Karpas-422 (cell line): Measurements from ENCODE around the gene PREX1. TPM values are rescaled to one million over a fixed set of nuclear protein-coding genes. Genes with fewer than 3 reads are reported as not detected.

ENCODE experiments used
- DNase-seq: peaks from one replicate; pipeline ENCODE4 v3.0.0-alpha.2; 2015
- H2AFZ ChIP-seq: fragments of 200-600 bp; sonication (generic); 2 replicates; pipeline ENCODE4 v1.6.1; 2014; ENCODE audit warnings: antibody characterized with exemption, low read length, mixed read lengths
- H3K27ac ChIP-seq: fragments of 200-600 bp; sonication (generic); 2 replicates; pipeline ENCODE4 v1.5.1; 2014; ENCODE audit warnings: mild to moderate bottlenecking, low read length, moderate library complexity
- H3K27me3 ChIP-seq: fragments of 200-600 bp; sonication (generic); 2 replicates; pipeline ENCODE4 v1.6.1; 2014; ENCODE audit warnings: low read length, mixed read lengths
- H3K36me3 ChIP-seq: fragments of 200-600 bp; sonication (generic); 2 replicates; pipeline ENCODE4 v1.6.1; 2014; ENCODE audit warnings: low read length, mixed read lengths; ENCODE audit not compliant: insufficient read depth
- H3K4me1 ChIP-seq: fragments of 200-600 bp; sonication (generic); 2 replicates; pipeline ENCODE4 v1.6.1; 2014; ENCODE audit warnings: mild to moderate bottlenecking, low read length, mixed read lengths
- H3K4me2 ChIP-seq: fragments of 200-600 bp; sonication (generic); 2 replicates; pipeline ENCODE4 v1.6.1; 2014; ENCODE audit warnings: low read length, low read depth, mild to moderate bottlenecking; ENCODE audit not compliant: poor library complexity, severe bottlenecking
- H3K4me3 ChIP-seq: fragments of 200-600 bp; sonication (generic); 2 replicates; pipeline ENCODE4 v1.5.1; 2014; ENCODE audit warnings: mild to moderate bottlenecking, antibody characterized with exemption, low read length, mixed read lengths
- H3K79me2 ChIP-seq: fragments of 200-600 bp; sonication (generic); 2 replicates; pipeline ENCODE4 v1.6.1; 2014; ENCODE audit warnings: mild to moderate bottlenecking, low read length, mixed read lengths
- H3K9ac ChIP-seq: fragments of 200-600 bp; sonication (generic); 2 replicates; pipeline ENCODE4 v1.6.0; 2014; ENCODE audit warnings: low read length
- H3K9me2 ChIP-seq: fragments of 200-600 bp; sonication (generic), shearing (Covaris generic); replicated peaks from 2 replicates; pipeline ENCODE4 v1.6.0; 2014; ENCODE audit warnings: mild to moderate bottlenecking, low read length, moderate library complexity; ENCODE audit not compliant: insufficient read depth
- H3K9me3 ChIP-seq: fragments of 300-700, 200-600 bp; sonication (generic); 2 replicates; pipeline ENCODE4 v1.6.1; 2014; ENCODE audit warnings: low read length, mixed read lengths
- H4K20me1 ChIP-seq: fragments of 200-600 bp; sonication (generic); 2 replicates; pipeline ENCODE4 v1.6.1; 2014; ENCODE audit warnings: mild to moderate bottlenecking, antibody characterized with exemption, low read length, low read depth; ENCODE audit not compliant: insufficient read depth
- total RNA-seq: library from RNA; depleted of rRNA; stranded (reverse); fragments of >200 nt; shearing (Covaris generic); gene quantifications from 2 replicates; pipeline ENCODE4 v1.2.3, GENCODE V29; 2014; ENCODE audit warnings: low replicate concordance

PREX1 gene
- total RNA-seq, 1 experiment from 2014 or later: not detected

- no peak overlapping the region for H3K4me3 ChIP-seq
- H3K4me2 ChIP-seq: no peak overlapping the region
- no peaks in the 10 kb centered on the region for H3K27me3 ChIP-seq
- H4K20me1 ChIP-seq: no peaks in the 10 kb centered on the region
- no peaks in the 10 kb centered on the region for H3K36me3 ChIP-seq
- no peaks in the 10 kb centered on the region for H3K4me1 ChIP-seq
- no peaks in the 10 kb centered on the region for H3K9me2 ChIP-seq
- no peak overlapping the region for H3K27ac ChIP-seq
- no peaks in the 10 kb centered on the region; the same call in 1 of the 2 replicates for H3K9me3 ChIP-seq
- H3K9ac ChIP-seq: no peak overlapping the region
- DNase-seq: no peak
- no peak overlapping the region for H2AFZ ChIP-seq
- no peaks in the 10 kb centered on the region for H3K79me2 ChIP-seq
Observed at GRCh38 chr20:48729538-48729937, 98.3 kb downstream of the PREX1 start.

GRCh38 chr20:48728042-48728825 lies 99.6 kb downstream of the PREX1 start:
- H3K27me3 ChIP-seq: no peaks in the 10 kb centered on the region
- no peak overlapping the region for H3K27ac ChIP-seq
- H2AFZ ChIP-seq: no peak overlapping the region
- DNase-seq: no peak
- no peak overlapping the region for H3K9ac ChIP-seq
- no peaks in the 10 kb centered on the region for H3K36me3 ChIP-seq
- H3K4me3 ChIP-seq: no peak overlapping the region
- no peaks in the 10 kb centered on the region for H3K79me2 ChIP-seq
- H3K4me2 ChIP-seq: no peak overlapping the region
- no peaks in the 10 kb centered on the region for H3K9me2 ChIP-seq
- H3K4me1 ChIP-seq: no peaks in the 10 kb centered on the region
- H3K9me3 ChIP-seq: no peaks in the 10 kb centered on the region; the same call in 1 of the 2 replicates
- H4K20me1 ChIP-seq: no peaks in the 10 kb centered on the region

GRCh38 chr20:48727226-48727625 lies 100.6 kb downstream of the PREX1 start:
- no peaks in the 10 kb centered on the region for H3K9me2 ChIP-seq
- H3K9me3 ChIP-seq: no peaks in the 10 kb centered on the region; the same call in 1 of the 2 replicates
- H4K20me1 ChIP-seq: no peaks in the 10 kb centered on the region
- no peak overlapping the region for H3K27ac ChIP-seq
- no peak overlapping the region for H3K4me2 ChIP-seq
- H3K27me3 ChIP-seq: no peaks in the 10 kb centered on the region
- no peaks in the 10 kb centered on the region for H3K36me3 ChIP-seq
- no peak for DNase-seq
- no peak overlapping the region for H3K4me3 ChIP-seq
- H3K79me2 ChIP-seq: no peaks in the 10 kb centered on the region
- H3K9ac ChIP-seq: no peak overlapping the region
- H2AFZ ChIP-seq: no peak overlapping the region
- H3K4me1 ChIP-seq: no peaks in the 10 kb centered on the region

- no peaks in the 10 kb centered on the region for H4K20me1 ChIP-seq
- H3K27ac ChIP-seq: no peak overlapping the region
- DNase-seq: peak; percentile 75
- H3K9ac ChIP-seq: no peak overlapping the region
- no peak overlapping the region for H2AFZ ChIP-seq
- no peak overlapping the region for H3K4me2 ChIP-seq
- H3K4me3 ChIP-seq: no peak overlapping the region
- no peaks in the 10 kb centered on the region for H3K36me3 ChIP-seq
- H3K9me3 ChIP-seq: no peaks in the 10 kb centered on the region; the same call in 1 of the 2 replicates
- H3K27me3 ChIP-seq: no peaks in the 10 kb centered on the region
- H3K9me2 ChIP-seq: no peaks in the 10 kb centered on the region
- H3K79me2 ChIP-seq: no peaks in the 10 kb centered on the region
- H3K4me1 ChIP-seq: no peaks in the 10 kb centered on the region
Observed at GRCh38 chr20:48725555-48725991, 102.2 kb downstream of the PREX1 start.

GRCh38 chr20:48724891-48725554 lies 102.8 kb downstream of the PREX1 start:
- Histone ChIP-seq H3K36me3 (no peaks in the 10 kb centered on the region), H3K27ac (no peak overlapping the region), H3K4me3 (no peak overlapping the region), H4K20me1 (no peaks in the 10 kb centered on the region), H3K4me1 (no peaks in the 10 kb centered on the region), H2AFZ (no peak overlapping the region), H3K79me2 (no peaks in the 10 kb centered on the region), H3K9ac (no peak overlapping the region), H3K4me2 (no peak overlapping the region), H3K27me3 (no peaks in the 10 kb centered on the region), H3K9me3 (no peaks in the 10 kb centered on the region; the same call in 1 of the 2 replicates), H3K9me2 (no peaks in the 10 kb centered on the region)
- DNase-seq: no peak

GRCh38 chr20:48724382-48724781 lies 103.4 kb downstream of the PREX1 start:
- no peak overlapping the region for H3K4me2 ChIP-seq
- no peak overlapping the region for H3K9ac ChIP-seq
- no peaks in the 10 kb centered on the region for H3K4me1 ChIP-seq
- H2AFZ ChIP-seq: no peak overlapping the region
- DNase-seq: no peak
- no peaks in the 10 kb centered on the region for H3K79me2 ChIP-seq
- no peaks in the 10 kb centered on the region for H3K27me3 ChIP-seq
- H3K27ac ChIP-seq: no peak overlapping the region
- no peaks in the 10 kb centered on the region for H3K36me3 ChIP-seq
- H3K9me3 ChIP-seq: no peaks in the 10 kb centered on the region; the same call in 1 of the 2 replicates
- no peaks in the 10 kb centered on the region for H4K20me1 ChIP-seq
- no peaks in the 10 kb centered on the region for H3K9me2 ChIP-seq
- no peak overlapping the region for H3K4me3 ChIP-seq

GRCh38 chr20:48723308-48724264 lies 104.2 kb downstream of the PREX1 start:
- no peak overlapping the region for H3K9ac ChIP-seq
- H3K79me2 ChIP-seq: no peaks in the 10 kb centered on the region
- H3K4me2 ChIP-seq: no peak overlapping the region
- H3K36me3 ChIP-seq: no peaks in the 10 kb centered on the region
- DNase-seq: no peak
- no peaks in the 10 kb centered on the region for H4K20me1 ChIP-seq
- no peak overlapping the region for H3K27ac ChIP-seq
- no peaks in the 10 kb centered on the region for H3K27me3 ChIP-seq
- no peak overlapping the region for H2AFZ ChIP-seq
- no peak overlapping the region for H3K4me3 ChIP-seq
- no peaks in the 10 kb centered on the region for H3K9me2 ChIP-seq
- H3K9me3 ChIP-seq: no peaks in the 10 kb centered on the region; the same call in 1 of the 2 replicates
- no peaks in the 10 kb centered on the region for H3K4me1 ChIP-seq
